ENCODE results near the gene FBXO46. TPM values are rescaled to one million over a fixed set of nuclear protein-coding genes. Genes with fewer than 3 reads are reported as not detected.

Gene FBXO46
- total RNA-seq, 1 donor from 2014 or later: 23.8 TPM

GRCh38 chr19:45701676-45702075 is 29.0 kb downstream of the FBXO46 start:
- DNase-seq (ENCODE audit: extremely low spot score in 2 of 2): no peak
- no peaks in the 10 kb centered on the region for H3K27me3 ChIP-seq
- TF ChIP-seq POLR2A (IDR thresholded peaks at IDR 0.05) (no peak), CTCF (IDR thresholded peaks at IDR 0.05) (no peak), POLR2AphosphoS5 (IDR thresholded peaks at IDR 0.05; ENCODE audit: insufficient read depth in 1 of 2, low read depth in 1 of 2) (no peak)
- H3K27ac ChIP-seq: no peak overlapping the region
- H3K4me3 ChIP-seq: no peak overlapping the region
- no peaks in the 10 kb centered on the region for H3K4me1 ChIP-seq
- H3K36me3 ChIP-seq: peaks cover 0 to 10% of the 10 kb centered on the region in 2 donors
- no peaks in the 10 kb centered on the region for H3K9me3 ChIP-seq
- intact Hi-C loops (cut with DNase I): no loop called here

GRCh38 chr19:45693106-45693788 is 37.4 kb downstream of the FBXO46 start:
- H3K9me3 ChIP-seq: no peaks in the 10 kb centered on the region
- TF ChIP-seq POLR2A (IDR thresholded peaks at IDR 0.05): no peak
- TF ChIP-seq CTCF (IDR thresholded peaks at IDR 0.05): peak; percentile 49 to 75 (median 65)
- TF ChIP-seq POLR2AphosphoS5 (IDR thresholded peaks at IDR 0.05; ENCODE audit: insufficient read depth in 1 of 2, low read depth in 1 of 2): no peak
- H3K4me3 ChIP-seq: peak overlapping the region; percentile 68 to 72
- peaks cover 0 to 7% of the 10 kb centered on the region in 2 donors for H3K36me3 ChIP-seq
- peaks cover 23% of the 10 kb centered on the region for H3K4me1 ChIP-seq
- intact Hi-C loops (cut with DNase I): no loop called here
- H3K27me3 ChIP-seq: no peaks in the 10 kb centered on the region
- DNase-seq (ENCODE audit: extremely low spot score in 2 of 2): no peak
- H3K27ac ChIP-seq: peak overlapping the region; percentile 90

- intact Hi-C loops (cut with DNase I): no loop called here
- no peak for TF ChIP-seq CTCF (IDR thresholded peaks at IDR 0.05)
- peak; percentile 79 to 88 for TF ChIP-seq POLR2AphosphoS5 (IDR thresholded peaks at IDR 0.05; ENCODE audit: insufficient read depth in 1 of 2, low read depth in 1 of 2)
- TF ChIP-seq POLR2A (IDR thresholded peaks at IDR 0.05): peak in 1 of 2 donors; percentile 46
- DNase-seq (ENCODE audit: extremely low spot score in 2 of 2): peak in 1 of 2 donors; percentile 99
- peaks cover 23% of the 10 kb centered on the region for H3K4me1 ChIP-seq
- H3K4me3 ChIP-seq: peak within 1 kb of the TSS; percentile 68 to 72
- peaks cover 0 to 15% of the 10 kb centered on the region in 2 donors for H3K36me3 ChIP-seq
- H3K27ac ChIP-seq: peak within 1 kb of the TSS; percentile 90
- H3K9me3 ChIP-seq: no peaks in the 10 kb centered on the region
- no peaks in the 10 kb centered on the region for H3K27me3 ChIP-seq
Observed at GRCh38 chr19:45692187-45693105, 38.2 kb downstream of the FBXO46 start, which contains the start of gene QPCTL. TSS of gene QPCTL (plus strand) at chr19:45692666. CDS start at chr19:45692704, 38 bp downstream.

- peak in 1 of 2 donors; percentile 76 for TF ChIP-seq POLR2A (IDR thresholded peaks at IDR 0.05)
- TF ChIP-seq POLR2AphosphoS5 (IDR thresholded peaks at IDR 0.05; ENCODE audit: insufficient read depth in 1 of 2, low read depth in 1 of 2): peak; percentile 91 to 96
- TF ChIP-seq CTCF (IDR thresholded peaks at IDR 0.05): no peak
- DNase-seq (ENCODE audit: extremely low spot score in 2 of 2): peak in 1 of 2 donors; percentile 95
Observed at GRCh38 chr19:45691516-45692186, 39.0 kb downstream of the FBXO46 start, which contains the start of gene SNRPD2. TSS of gene SNRPD2 (minus strand) at chr19:45691953. CDS start at chr19:45691888, 65 bp downstream.

More at GRCh38 chr19:45691516-45692186, 39.0 kb downstream of the FBXO46 start, which contains the start of gene SNRPD2:
- intact Hi-C loops (cut with DNase I): no loop called here
- Histone ChIP-seq H3K27me3 (no peaks in the 10 kb centered on the region), H3K27ac (peak within 1 kb of the TSS; percentile 90), H3K9me3 (no peaks in the 10 kb centered on the region), H3K36me3 (peaks cover 0 to 22% of the 10 kb centered on the region in 2 donors), H3K4me3 (peak within 1 kb of the TSS; percentile 68 to 72), H3K4me1 (peaks cover 23% of the 10 kb centered on the region)
